Midbrain (tissue), 1 donor: ENCODE data around the gene USP8.

ENCODE experiments used
- DNase-seq: peaks from one replicate; lab custom pipeline; 2025; lab: John Stamatoyannopoulos, UW

USP8 gene

GRCh38 chr15:50543556-50543955 lies 119.4 kb downstream of the USP8 start:
- DNase-seq: no peak

DNA sequence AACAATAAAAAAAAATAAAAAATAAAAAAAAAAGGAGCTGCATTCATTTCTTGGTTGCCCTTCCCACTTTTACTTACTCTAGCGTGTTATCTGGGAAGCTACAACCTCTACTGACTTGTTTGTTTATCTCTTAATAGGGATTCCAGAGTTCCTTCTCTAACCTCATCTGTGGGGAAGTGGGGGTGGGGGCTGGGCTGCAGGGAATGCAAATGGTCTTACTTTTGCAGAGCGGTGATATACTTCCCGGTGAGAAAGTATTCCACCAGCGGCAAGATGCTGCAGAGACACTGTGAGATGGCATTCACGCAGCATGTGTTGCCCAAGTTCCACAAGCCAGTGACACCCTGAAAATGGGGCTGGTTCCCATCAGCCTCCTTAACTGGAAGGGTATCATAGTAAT lies 120.2 kb downstream of the USP8 start:
- DNase-seq: no peak

GRCh38 chr15:50546566-50546965 lies 122.4 kb downstream of the USP8 start, which contains the start of gene USP50:
Gene USP50 (minus strand): TSS chr15:50546666. CDS start chr15:50546525, 141 bp downstream.
- DNase-seq: no peak

GRCh38 chr15:50549326-50549725 lies 125.1 kb downstream of the USP8 start:
- DNase-seq: no peak

GRCh38 chr15:50552238-50552637 lies 128.0 kb downstream of the USP8 start:
- no peak for DNase-seq

DNA sequence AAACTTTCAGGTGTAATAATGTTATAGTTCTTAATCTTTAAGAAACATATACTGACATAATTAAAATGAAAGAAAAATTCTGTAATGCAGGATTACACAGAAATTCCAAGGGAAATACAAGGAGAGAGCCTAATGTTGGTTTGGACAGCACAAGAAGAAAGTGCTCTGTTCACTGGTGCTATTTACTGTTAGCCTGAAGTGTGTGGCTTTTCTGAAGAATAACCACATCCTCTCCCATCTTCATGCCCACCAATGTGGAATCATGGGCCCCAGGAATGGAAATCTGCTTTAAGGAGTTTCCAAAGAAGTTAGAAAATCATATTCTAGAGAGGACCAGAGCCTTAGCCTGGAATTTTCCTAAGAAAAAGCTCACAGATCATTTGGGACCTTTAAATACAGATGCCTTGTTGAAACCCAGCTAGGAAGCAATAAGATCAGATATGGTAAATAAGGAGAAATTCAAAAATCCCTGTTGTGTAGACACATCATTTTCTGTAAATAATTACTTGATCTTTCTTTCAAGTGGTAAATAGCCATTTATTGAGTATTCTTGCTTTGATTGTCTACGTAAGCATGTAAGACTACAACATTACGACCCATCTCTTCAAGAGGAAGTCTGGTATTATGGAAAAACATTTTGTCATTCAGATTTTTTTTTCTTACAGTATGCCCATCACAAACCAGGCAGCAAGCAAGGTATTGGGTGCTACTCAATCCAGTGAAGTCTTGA lies 132.6 kb downstream of the USP8 start:
- DNase-seq: no peak

- DNase-seq: no peak
These were observed 133.8 kb downstream of the USP8 start for GRCh38 chr15:50558012-50558411.

DNA sequence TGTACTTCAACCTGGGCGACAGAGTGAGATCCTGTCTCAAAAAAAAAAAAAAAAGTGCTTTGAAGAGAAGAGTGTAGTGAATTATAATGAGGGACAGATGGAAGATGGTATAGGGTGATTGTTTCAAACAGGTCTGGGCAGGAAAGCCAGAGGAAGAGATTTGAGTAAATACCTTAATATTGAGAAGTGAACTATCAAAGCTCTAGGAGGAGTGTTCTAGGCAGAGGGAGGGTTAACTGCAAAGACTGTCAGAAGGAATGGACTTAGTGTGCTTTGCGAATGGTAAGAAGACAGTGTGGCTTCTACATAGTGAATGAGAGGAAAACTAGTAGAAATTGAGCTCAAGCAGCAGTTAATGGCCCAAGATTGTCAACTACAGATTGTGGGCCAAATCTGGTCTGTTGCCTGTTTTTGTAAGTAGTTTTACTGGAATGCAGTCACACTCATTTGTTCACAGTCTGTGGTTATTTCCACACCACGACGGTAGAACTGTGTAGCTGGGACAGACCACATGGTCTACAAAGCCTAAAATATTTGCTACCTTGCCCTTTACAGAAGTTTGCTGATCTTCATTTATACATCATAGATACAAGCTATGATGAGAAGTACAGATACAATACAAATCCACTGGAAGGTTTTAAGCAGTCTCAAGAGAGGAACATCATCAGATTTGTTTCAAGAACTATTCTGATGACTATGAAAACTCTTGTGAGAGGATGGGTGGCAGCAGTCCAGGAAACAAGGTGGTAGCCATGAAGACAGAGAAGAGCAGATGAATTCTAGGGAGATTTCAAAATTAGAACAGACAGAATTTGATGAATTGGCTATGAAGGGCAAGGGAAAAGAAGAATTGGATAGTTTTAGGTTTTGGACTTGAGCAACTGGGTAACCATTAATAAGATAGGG lies 138.8 kb downstream of the USP8 start:
- no peak for DNase-seq

DNA sequence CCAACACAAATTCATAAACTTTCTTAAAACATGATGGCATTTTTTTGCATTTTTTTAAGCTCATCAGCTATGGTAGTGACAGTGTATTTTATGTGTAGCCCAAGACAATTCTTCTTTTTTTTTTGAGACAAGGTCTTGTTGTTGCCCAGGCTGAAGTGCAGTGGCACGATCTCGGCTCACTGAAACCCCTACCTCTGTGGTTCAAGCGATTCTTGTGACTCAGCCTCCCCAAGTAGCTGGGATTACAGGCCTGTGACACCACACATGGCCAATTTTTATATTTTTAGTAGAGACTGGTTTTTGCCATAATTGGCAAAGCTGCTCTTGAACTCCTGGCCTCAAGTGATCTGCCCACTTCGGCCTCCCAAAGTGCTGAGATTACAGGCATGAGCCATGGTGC lies 139.6 kb downstream of the USP8 start:
- no peak for DNase-seq
